HG03439 (cell line): ENCODE results near the gene SV2C.

Experiments
- ATAC-seq: cut with Tn5 transposase; IDR thresholded peaks from one replicate; pipeline ENCODE4 v1.9.1; 2021; ENCODE audit warnings: mild to moderate bottlenecking, moderate library complexity; ENCODE audit not compliant: unreplicated experiment

The SV2C gene

DNA sequence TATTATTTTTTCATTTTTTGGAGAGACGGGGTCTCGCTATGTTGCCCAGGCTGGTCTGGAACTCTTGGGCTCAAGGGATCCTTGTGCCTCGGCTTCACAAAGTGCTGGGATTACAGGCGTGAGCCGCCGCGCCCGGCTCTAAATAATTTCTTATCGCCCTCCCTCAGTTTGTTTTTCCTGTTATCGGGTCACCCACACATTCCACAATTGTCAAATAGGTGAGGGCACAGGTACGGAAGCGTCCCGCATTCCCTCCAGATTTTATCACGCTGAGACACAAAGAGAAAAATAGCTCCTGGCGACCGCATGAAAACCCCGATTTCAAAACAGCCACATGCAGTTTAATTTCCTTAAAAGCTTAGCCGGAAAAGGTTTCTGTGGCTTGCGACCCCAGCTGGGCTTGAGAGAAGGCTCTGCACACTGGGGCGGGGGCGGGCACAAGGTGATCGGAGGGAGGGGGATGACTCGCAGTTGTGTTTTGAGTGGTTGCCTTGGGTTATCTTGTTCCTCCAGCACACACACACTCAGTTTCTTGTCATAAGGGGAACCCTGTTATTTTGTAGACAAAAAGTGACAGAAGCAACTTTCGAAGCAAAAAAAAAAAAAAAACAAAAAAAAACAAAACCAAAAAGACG is 319.2 kb downstream of the SV2C start:
- peak; percentile 36 for ATAC-seq

DNA sequence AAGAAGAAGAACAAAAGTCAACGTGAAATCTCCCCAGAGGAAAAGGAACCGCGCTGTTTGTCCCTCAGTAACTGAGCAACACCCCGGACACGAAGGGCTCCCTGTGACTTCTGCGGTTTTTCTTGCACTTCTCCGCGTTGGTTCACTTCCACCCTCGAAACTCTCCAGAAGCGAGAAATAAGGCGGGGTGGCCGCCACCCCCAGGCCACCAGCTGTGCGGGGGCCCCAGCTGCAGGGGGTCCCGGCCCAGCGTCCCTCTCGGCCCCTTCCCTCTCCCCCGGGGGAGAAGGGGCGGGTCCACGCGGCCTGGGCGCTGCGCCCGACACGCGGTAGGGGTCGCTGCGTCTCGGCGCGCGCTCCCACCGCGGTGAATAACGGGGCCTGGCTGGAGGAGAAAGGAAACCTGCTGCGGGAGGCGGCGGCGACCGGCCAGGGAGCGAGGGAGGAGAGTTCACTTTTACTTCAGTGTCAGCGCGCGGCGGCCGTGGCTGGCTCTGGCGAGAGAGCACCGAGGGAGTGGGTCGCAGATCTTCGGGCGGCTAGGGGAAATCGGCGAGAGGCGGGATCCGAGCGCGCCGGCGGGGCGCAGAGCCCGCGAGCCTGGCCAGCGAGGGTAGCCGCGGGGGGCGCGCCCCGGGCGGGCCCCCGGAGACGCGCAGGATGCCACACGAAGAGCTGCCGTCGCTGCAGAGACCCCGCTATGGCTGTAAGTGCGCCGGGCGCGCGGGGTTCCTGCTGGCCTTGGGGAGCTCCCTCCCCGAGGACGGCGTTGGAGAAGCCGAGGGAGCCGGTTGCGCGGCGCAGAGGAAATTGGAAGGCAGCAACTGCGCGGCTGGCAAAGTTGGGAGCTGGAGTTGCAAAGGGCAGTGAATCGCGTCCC is 319.9 kb downstream of the SV2C start, which contains the start of gene IQGAP2:
Gene IQGAP2 (plus strand): TSS at position 400 of the 880 bp plus-strand sequence. CDS start 261 bp downstream, at position 661.
- peak; percentile 74 for ATAC-seq
